ENCODE measurements around the gene TLCD3A.
"Not testable (repeated sequence)": the region's sequence is repeated elsewhere in the genome, so short reads cannot be mapped to it uniquely, and the experiment has no call there.

Gene TLCD3A

DNA sequence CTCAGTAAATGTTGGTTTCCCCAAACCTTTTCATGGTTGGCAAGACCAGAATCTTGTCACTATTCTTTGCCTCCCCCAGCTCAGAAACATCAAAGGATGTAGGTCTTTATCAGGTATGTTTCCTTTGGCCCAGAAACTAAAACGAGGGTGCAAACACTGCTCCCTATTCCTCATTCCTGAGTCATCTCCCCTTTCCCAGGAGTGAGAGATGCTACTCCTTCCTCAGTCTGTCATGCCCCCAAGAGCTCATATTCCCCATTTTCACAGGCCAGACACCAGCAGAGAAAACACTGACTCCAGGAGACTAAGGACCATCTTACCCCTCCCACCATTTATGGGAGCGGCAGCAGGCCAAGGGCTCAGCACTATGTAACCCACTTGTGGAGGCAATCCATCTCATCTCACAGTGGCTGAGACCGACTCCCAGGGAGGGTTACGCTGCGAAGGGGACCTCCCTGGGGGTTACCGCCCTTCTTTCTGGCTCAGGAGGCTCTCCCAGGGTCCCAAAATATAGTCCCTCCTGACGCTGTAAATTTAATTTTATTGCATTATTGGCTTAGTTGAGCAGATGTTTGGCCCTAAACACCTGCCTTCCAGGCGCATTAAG lies 18.1 kb downstream of the TLCD3A start:
- no peak for DNase-seq

- DNase-seq, result peak; percentile 41
Measured at GRCh38 chr17:751269-752001, 19.0 kb downstream of the TLCD3A start.

GRCh38 chr17:752002-752619 lies 19.7 kb downstream of the TLCD3A start, which contains the start of gene GEMIN4:
GEMIN4 (minus strand) TSS chr17:752264; CDS start chr17:752142, 122 bp downstream.
- DNase-seq, result peak; percentile 95

DNA sequence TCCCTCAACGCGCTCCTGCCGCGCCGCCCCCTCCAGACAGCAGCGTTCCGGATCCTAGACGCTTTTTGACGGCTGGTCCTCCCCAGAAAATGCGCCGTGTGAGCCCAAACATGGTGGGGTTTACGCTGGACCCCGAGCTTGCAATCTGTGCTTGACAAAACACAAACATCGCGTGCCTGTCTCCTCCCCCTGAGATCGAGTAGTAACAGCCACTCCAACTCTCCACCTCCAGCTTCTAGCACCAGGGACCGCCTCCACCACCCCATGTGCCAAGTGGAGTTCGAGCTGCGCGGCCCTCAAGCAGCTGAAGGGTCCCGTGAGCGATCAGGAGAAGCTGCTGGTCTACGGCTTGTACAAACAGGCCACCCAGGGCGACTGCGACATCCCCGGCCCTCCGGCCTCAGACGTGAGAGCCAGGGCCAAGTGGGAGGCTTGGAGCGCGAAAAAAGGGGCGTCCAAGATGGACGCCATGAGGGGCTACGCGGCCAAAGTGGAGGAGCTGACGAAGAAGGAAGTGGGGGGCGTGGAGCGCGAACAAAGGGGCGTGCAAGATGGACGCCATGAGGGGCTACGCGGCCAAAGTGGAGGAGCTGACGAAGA lies 20.3 kb downstream of the TLCD3A start:
- no peak for DNase-seq

- no peak for DNase-seq
Measured at GRCh38 chr17:753418-753817, 21.0 kb downstream of the TLCD3A start.

DNA sequence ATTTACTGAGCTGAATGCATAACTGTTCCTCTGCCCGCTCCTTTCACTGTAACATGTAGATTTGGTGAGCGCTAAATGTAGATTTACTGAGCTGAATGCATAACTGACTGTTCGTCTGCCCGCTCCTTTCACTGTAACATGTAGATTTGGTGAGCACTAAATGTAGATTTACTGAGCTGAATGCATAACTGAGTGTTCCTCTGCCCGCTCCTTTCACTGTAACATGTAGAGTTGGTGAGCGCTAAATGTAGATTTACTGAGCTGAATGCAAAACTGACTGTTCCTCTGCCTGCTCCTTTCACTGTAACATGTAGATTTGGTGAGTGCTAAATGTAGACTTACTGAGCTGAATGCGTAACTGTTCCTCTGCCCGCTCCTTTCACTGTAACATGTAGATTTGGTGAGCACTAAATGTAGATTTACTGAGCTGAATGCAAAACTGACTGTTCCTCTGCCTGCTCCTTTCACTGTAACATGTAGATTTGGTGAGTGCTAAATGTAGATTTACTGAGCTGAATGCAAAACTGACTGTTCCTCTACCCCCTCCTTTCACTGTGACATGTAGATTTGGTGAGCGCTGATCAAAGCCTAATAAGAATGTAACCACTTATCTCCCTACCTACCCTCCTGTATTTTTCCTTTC lies 23.0 kb downstream of the TLCD3A start:
- not testable (repeated sequence) for DNase-seq

GRCh38 chr17:756010-756567 lies 23.7 kb downstream of the TLCD3A start:
- DNase-seq, result not testable (repeated sequence)

DNA sequence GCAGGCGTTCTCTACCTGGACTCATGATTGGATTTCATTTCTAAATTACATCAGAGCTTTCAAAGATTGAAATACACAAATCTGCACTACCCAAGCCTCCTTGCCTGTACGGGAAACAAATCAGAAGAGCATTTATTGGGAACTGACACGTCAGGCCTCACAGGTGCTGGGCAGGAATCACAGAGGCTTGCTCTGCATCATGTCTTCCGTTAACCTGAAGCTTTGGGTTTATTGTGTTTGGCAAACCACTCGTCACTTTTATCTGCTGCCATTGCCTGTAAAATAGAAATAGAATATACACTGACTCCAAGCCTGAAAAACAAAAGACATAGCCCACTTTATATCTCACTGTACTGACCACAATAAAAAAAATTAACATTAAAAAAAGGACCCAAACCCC lies 27.6 kb downstream of the TLCD3A start:
- DNase-seq, result no peak

DNA sequence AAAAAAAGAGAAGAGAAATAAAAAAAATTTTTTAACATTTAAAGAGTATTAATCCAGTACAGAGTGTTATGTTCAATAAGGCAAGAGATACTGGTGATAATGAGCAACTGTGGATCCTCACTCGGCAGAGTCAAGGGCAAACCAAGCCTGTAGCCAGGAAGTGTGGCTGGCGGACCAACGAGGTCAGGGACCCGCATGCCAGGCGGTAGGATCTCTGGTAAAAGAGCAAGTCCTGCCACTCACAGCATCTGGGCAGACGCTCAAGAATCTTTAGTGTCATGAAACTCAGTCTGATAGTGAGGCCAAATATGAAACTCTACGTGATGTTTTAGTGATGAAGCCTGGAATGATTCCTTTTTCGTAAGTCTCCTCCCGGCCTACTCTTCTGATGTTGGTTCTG lies 28.0 kb downstream of the TLCD3A start:
- DNase-seq, result no peak

- no peak for DNase-seq
Measured at GRCh38 chr17:767076-767475, 34.7 kb downstream of the TLCD3A start.

GRCh38 chr17:773016-773415 lies 40.6 kb downstream of the TLCD3A start:
- no peak for DNase-seq

DNA sequence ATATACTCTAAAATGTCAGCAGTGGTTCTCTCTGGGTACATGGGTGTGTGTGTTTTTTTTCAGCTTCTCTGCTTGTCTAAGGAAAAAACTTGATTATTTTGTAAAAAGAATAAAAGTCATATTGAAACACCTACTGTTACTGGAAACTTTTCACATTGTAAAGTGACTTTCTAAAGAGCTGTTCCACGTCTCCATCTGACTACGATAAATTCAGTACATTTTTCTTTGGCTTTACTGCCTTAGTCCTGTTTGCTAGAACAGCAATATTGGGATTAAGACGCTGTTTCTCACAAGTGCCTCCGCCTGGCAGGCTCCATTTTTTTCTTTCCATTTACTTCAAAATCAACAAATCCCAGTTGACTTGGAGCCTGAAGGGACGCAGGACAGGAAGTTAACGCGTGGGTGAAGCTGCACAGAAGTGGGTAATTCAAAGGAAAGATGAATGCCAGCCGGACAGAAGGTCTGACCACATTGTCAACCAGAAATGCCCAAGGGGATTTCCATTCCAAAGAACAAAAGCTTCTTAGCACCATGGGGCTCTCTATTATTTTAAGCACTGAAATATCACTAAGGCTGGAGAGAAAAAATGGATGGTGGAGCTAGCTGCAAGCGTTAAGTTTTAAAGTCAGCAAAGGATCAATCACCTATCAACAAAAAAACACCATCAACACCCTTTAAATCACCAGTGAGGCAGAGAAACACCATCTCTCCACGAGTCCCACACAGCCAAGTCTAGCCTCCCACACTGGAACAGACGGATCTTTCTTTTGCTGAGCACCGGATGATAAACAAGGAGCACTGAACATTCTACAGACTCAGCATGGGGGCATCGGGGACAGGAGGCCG lies 41.3 kb downstream of the TLCD3A start:
- DNase-seq, result no peak

- DNase-seq, result no peak
Measured at GRCh38 chr17:774313-774584, 41.9 kb downstream of the TLCD3A start.

GRCh38 chr17:778096-778495 lies 45.7 kb downstream of the TLCD3A start:
- no peak for DNase-seq

- peak; percentile 95 for DNase-seq
Measured at GRCh38 chr17:781805-782731, 49.7 kb downstream of the TLCD3A start, which contains the start of the genes GLOD4 and MRM3. GLOD4 (minus strand) TSS chr17:782280; CDS start chr17:782255, 25 bp downstream. MRM3 (plus strand) TSS chr17:782353; CDS start chr17:782379, 26 bp downstream.

DNA sequence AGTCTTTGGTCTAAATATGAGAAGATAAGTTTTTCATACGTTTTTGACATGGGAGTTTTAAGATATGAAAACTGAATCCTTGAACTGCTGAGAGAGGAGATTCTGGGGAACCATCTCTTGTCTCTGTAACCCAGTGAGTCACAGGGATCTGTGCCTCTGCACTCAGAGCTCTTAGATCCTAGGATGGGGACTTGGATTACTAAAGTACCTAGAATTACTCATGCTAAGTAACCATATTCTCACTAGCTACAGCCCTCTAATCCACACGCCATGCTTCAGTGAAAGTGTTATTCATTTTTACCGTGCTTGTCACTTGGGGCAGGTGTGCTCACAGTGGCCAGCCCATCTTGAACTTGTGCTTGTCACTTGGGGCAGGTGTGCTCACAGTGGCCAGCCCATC lies 51.7 kb downstream of the TLCD3A start:
- no peak for DNase-seq

DNA sequence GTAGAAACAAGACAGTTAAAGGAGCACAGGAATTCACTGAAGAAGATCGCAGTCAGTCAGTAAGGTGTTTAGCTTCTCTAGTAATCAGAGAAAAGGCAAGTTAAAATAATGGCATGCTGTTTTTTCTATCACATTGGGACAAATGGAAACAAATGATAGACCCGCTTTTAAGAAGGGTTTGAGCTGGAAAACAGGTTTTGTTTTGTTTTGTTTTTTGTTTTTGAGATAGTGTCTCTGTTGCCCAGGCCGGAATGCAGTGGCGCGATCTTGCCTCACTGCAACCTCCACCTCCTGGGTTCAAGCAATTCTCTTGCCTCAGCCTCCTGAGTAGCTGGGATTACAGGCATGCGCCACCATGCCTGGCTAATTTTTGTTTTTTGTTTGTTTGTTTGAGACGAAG lies 53.5 kb downstream of the TLCD3A start:
- DNase-seq, result not testable (repeated sequence)

DNA sequence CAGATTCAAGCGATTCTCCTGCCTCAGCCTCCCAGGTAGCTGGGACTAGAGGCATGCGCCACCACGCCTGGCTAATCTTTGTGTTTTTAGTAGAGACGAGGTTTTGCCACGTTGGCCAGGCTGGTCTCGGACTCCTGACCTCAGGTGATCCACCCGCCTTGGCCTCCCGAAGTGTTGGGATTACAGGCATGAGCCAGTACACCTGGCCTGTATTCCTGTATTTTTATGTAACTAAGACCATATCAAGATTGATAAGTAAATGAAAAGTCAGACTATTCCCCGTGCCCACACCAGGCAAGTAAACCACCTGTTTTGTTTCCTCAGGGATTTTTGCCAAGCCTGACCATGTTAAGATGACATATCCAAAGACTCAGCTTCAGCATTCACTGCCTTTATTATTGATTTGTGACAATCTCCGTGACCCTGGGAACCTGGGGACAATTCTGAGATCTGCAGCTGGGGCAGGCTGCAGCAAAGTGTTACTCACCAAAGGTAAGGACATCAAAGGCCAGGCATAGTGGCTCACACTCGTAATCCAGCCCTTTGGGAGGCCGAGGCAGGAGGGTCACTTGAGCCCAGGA lies 55.3 kb downstream of the TLCD3A start:
- DNase-seq, result no peak

DNA sequence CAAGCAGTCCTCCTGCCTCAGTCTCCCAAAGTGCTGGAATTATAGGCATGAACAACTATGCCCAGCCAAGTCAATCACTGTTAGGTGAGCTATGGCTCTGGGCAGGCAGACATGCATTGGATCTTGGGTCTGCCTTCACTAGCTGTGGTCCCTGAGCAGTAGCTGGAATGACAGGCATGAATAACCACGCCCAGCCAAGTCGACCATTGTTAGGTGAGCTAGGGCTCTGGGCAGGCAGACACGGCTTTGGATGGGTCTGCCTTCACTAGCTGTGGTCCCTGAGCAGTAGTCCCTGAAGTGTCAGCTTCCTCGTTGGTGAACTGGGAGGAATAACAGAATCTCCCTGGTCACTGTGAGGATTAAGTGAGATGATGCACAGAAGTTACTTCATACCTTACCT lies 56.2 kb downstream of the TLCD3A start:
- DNase-seq, result no peak

DNA sequence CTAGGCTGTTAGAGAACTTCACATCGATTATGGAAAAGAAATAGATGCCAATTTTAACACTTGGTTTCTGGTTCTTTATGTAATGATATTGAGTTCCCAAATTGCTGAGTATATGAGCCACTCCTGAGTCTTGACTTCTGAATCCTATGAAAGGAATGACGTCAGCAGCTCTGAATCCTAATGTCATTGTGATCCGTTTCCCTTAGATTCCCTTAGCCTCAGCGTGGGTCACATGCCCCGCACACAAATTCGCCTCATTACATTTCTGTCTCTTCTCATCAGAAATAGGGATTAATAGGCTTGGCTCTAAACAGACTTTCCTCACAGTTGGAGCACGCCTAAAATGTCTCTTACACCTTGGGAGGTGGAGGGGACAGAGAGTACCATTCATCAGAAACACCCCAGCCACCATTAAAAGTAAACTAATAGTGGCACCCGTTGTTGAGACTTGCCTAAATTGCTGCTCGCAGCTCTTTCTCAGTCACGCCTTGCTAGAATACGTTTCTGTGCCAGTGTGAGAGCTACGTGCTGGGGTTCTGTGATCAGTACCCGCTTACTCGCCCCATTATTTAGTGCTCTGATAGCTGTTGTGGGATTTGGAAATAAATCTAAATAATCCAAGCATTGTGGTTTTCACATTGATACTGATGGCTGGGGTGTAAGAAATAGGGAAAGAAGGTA lies 56.9 kb downstream of the TLCD3A start:
- no peak for DNase-seq
